OCI-LY3 (cell line): Measurements from ENCODE around the gene ABLIM2.

Source experiments
- CTCF ChIP-seq: fragments of 200-600, 300-600 bp; sonication (generic); IDR thresholded peaks from 2 replicates; pipeline ENCODE4 v1.5.1; 2014; ENCODE audit warnings: antibody characterized with exemption, low read length, low read depth
- EZH2phosphoT487 ChIP-seq: fragments of 200-600 bp; shearing (Covaris generic); IDR thresholded peaks from 2 replicates; pipeline ENCODE4 v1.6.1; 2018; ENCODE audit warnings: antibody characterized with exemption, mixed run types, low read depth

GRCh38 chr4:7915875-7916242 lies 242.8 kb downstream of the ABLIM2 start:
- TF ChIP-seq CTCF, result no peak
- no peak for TF ChIP-seq EZH2phosphoT487
